ENCODE data around the gene ABHD12. TPM values are rescaled to one million over a fixed set of nuclear protein-coding genes. Genes with fewer than 3 reads are reported as not detected.

ABHD12 gene
- total and polyA plus RNA-seq, 2 donors (not counting 3 experiments of a cell fraction or from before 2014, with no cell fraction given): 19.2 to 36.0 TPM

DNA sequence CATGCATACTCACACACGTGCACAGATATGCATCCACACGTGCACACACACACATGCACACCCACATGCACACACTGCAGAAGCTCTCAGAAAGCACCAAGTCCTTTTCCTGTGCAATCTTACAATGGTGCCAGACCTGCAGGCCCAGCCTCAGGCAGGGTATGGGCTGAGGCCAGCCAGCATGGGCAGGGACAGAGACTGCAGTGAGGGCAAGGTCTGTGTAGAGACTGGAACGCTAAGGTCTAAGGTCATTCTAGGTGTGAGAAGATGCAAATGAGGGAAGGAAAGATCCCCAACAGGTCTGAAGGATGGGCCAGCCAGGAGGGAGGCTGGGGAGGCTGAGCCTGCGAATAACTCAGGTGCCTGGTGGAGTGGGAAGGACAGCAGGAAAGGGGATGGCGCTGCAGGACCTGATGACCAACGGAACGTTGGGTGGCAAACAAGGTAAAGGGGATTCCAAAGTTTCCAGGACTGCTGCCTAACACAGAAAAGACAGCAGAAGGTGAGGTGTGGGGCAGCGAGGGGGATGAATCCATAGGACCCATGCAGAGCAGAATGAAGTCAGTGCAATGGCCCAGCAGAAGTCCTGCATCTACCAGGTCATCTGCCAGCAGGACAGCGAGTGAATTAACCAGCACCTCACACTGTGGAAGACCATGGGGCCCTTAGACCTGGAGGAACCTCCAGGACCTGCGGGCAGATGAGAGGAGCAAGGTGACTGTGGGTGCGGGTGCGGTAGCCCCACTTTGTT, 67.0 kb downstream of the ABHD12 start:
- Histone ChIP-seq H3K4me1 (ENCODE audit: control insufficient read depth, extremely low read depth, insufficient read depth, low read length) (no peaks in the 10 kb centered on the region), H4K20me1 (replicated peaks; ENCODE audit: control insufficient read depth, extremely low read depth, insufficient read depth, low read length) (no peaks in the 10 kb centered on the region), H3K79me2 (ENCODE audit: control insufficient read depth, insufficient read depth, low read length) (no peaks in the 10 kb centered on the region), H3K27me3 (ENCODE audit: control insufficient read depth in 2 of 2, insufficient read depth in 2 of 2, low read length in 2 of 2) (no peaks in the 10 kb centered on the region), H3K36me3 (ENCODE audit: control insufficient read depth in 2 of 2, extremely low read depth in 1 of 2, insufficient read depth in 2 of 2, low read length in 2 of 2) (peaks cover 0 to 1% of the 10 kb centered on the region in 2 experiments), H3K4me3 (replicated peaks in 1 of 3; ENCODE audit: insufficient read depth in 1 of 3, low read depth in 1 of 3, low read length in 3 of 3) (no peak overlapping the region), H3K9me3 (replicated peaks; ENCODE audit: control insufficient read depth, insufficient read depth, low read length) (no peaks in the 10 kb centered on the region), H3K9ac (replicated peaks; ENCODE audit: extremely low read depth, insufficient read depth, low read length) (no peak overlapping the region), H3K9me1 (replicated peaks; ENCODE audit: control insufficient read depth, extremely low read depth, insufficient read depth, low read length) (no peaks in the 10 kb centered on the region), H2AFZ (ENCODE audit: low read depth, low read length) (no peak overlapping the region), H3K27ac (ENCODE audit: insufficient read depth, low read depth, low read length) (no peak overlapping the region), H3K4me2 (ENCODE audit: insufficient read depth, low read length) (no peak overlapping the region)
- FAIRE-seq: no peak
- intact Hi-C loops (cut with micrococcal nuclease) (loop anchor here (2.0 kb wide), 1 partner anchor 23 kb away; no protein-coding TSS in a partner anchor), dilution Hi-C loops (cut with MboI; ENCODE audit: extremely low pct_ligation_motif_present, low sequenced_read_pairs) (no loop called here)
- no peak for TF ChIP-seq EZH2 (IDR thresholded peaks at IDR 0.05; ENCODE audit: borderline replicate concordance, low read depth, low read length, severe bottlenecking)
- TF ChIP-seq POLR2A (IDR thresholded peaks at IDR 0.05; ENCODE audit: low read depth, low read length): no peak
- TF ChIP-seq, protein P1, sequence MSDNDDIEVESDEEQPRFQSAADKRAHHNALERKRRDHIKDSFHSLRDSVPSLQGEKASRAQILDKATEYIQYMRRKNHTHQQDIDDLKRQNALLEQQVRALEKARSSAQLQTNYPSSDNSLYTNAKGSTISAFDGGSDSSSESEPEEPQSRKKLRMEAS (IDR thresholded peaks at IDR 0.05; ENCODE audit: insufficient read depth, insufficient read length): no peak
- no peak for TF ChIP-seq FOS (IDR thresholded peaks at IDR 0.05; ENCODE audit: borderline replicate concordance, insufficient read depth, low read length)
- no peak for TF ChIP-seq MYC (IDR thresholded peaks at IDR 0.05; ENCODE audit: low read depth, low read length)
- TF ChIP-seq, protein P2, sequence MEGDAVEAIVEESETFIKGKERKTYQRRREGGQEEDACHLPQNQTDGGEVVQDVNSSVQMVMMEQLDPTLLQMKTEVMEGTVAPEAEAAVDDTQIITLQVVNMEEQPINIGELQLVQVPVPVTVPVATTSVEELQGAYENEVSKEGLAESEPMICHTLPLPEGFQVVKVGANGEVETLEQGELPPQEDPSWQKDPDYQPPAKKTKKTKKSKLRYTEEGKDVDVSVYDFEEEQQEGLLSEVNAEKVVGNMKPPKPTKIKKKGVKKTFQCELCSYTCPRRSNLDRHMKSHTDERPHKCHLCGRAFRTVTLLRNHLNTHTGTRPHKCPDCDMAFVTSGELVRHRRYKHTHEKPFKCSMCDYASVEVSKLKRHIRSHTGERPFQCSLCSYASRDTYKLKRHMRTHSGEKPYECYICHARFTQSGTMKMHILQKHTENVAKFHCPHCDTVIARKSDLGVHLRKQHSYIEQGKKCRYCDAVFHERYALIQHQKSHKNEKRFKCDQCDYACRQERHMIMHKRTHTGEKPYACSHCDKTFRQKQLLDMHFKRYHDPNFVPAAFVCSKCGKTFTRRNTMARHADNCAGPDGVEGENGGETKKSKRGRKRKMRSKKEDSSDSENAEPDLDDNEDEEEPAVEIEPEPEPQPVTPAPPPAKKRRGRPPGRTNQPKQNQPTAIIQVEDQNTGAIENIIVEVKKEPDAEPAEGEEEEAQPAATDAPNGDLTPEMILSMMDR (IDR thresholded peaks at IDR 0.05; ENCODE audit: extremely low read depth in 1 of 2, insufficient read depth in 1 of 2, low read depth in 1 of 2, low read length in 2 of 2): no peak
- TF ChIP-seq POLR2AphosphoS5 (IDR thresholded peaks at IDR 0.05; ENCODE audit: insufficient read depth, low read depth, low read length): no peak
- TF ChIP-seq GATA2 (IDR thresholded peaks at IDR 0.05; ENCODE audit: insufficient read depth, insufficient read length, low read depth, low read length): no peak
- TF ChIP-seq JUN (IDR thresholded peaks at IDR 0.05; ENCODE audit: borderline replicate concordance, insufficient read depth, insufficient read length, low read depth): no peak
- DNase-seq (ENCODE audit: low read depth, low spot score): no peak
- no TSS peak for BruUV-seq (replicated peaks)
- POLR2A ChIA-PET: no interaction called here
- CTCF ChIA-PET: interaction anchor here (0.5 kb wide), 1 partner anchor 67 kb away, joined by 4 read pairs; no protein-coding TSS in a partner anchor
